Progenitor cell of endocrine pancreas (in vitro differentiated cells): ENCODE results near the gene NIPBL. TPM values are rescaled to one million over a fixed set of nuclear protein-coding genes. Genes with fewer than 3 reads are reported as not detected.
"Not testable (repeated sequence)": the region's sequence is repeated elsewhere in the genome, so short reads cannot be mapped to it uniquely, and the experiment has no call there.

Experiments used
- DNase-seq: peaks from one replicate; pipeline ENCODE4 v3.0.0; 2021; ENCODE audit warnings: low spot score; ENCODE audit not compliant: unreplicated experiment
- H3K27ac Mint-ChIP-seq: 2 replicates; pipeline ENCODE4 v1.8.0; 2021; ENCODE audit warnings: mild to moderate bottlenecking, moderate library complexity, mixed read lengths
- H3K27me3 Mint-ChIP-seq: 2 replicates; pipeline ENCODE4 v1.8.0; 2021; ENCODE audit warnings: mixed read lengths
- H3K36me3 Mint-ChIP-seq: 2 replicates; pipeline ENCODE4 v1.8.0; 2022; ENCODE audit warnings: mixed read lengths; ENCODE audit not compliant: insufficient read depth
- H3K4me1 Mint-ChIP-seq: 2 replicates; pipeline ENCODE4 v1.8.0; 2021; ENCODE audit warnings: low read depth, mixed read lengths
- H3K4me3 Mint-ChIP-seq: 2 replicates; pipeline ENCODE4 v1.8.0; 2021; ENCODE audit warnings: low read depth, mild to moderate bottlenecking, moderate library complexity, mixed read lengths
- H3K9me3 Mint-ChIP-seq: 2 replicates; pipeline ENCODE4 v1.8.0; 2021; ENCODE audit warnings: low read depth, mixed read lengths
- total RNA-seq: library from RNA; stranded (reverse); gene quantifications from 2 replicates; pipeline ENCODE4 v1.2.1, GENCODE V29; 2021
- TF ChIP-seq, protein P1 (sequence below): fragments of 200-600 bp; sonication (generic); IDR thresholded peaks from one replicate; pipeline ENCODE4 v1.5.0; 2021; ENCODE audit warnings: antibody characterized with exemption, mild to moderate bottlenecking; ENCODE audit not compliant: unreplicated experiment

The NIPBL gene
- total RNA-seq, 1 donor from 2014 or later = 85.6 TPM

DNA sequence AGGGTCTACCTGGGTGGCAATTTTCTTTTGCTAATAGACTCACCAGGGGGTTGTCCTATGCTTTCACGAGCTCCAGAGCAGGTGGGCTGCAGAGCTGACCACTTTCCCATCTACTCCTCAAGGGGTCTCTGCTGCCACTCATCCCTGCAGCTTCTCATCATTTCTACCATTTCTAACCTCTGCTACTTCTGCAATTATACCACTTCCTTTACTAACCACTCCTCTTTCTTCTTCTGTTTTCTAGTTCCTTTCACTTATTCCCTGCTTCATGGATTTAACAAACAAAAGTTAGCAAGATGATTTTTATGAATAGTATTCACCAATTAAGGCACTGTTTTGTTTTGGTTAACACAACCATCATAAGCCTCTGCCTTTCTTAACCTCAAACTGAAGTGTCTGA lies 34.5 kb upstream of the NIPBL start:
- no peak for DNase-seq
- Mint-ChIP-seq H3K4me1 (no peaks in the 10 kb centered on the region), H3K27ac (no peak overlapping the region), H3K9me3 (peaks cover 3% of the 10 kb centered on the region), H3K4me3 (no peak overlapping the region), H3K27me3 (peaks cover 10% of the 10 kb centered on the region), H3K36me3 (no peaks in the 10 kb centered on the region)
- TF ChIP-seq, protein P1, sequence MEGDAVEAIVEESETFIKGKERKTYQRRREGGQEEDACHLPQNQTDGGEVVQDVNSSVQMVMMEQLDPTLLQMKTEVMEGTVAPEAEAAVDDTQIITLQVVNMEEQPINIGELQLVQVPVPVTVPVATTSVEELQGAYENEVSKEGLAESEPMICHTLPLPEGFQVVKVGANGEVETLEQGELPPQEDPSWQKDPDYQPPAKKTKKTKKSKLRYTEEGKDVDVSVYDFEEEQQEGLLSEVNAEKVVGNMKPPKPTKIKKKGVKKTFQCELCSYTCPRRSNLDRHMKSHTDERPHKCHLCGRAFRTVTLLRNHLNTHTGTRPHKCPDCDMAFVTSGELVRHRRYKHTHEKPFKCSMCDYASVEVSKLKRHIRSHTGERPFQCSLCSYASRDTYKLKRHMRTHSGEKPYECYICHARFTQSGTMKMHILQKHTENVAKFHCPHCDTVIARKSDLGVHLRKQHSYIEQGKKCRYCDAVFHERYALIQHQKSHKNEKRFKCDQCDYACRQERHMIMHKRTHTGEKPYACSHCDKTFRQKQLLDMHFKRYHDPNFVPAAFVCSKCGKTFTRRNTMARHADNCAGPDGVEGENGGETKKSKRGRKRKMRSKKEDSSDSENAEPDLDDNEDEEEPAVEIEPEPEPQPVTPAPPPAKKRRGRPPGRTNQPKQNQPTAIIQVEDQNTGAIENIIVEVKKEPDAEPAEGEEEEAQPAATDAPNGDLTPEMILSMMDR = no peak

DNA sequence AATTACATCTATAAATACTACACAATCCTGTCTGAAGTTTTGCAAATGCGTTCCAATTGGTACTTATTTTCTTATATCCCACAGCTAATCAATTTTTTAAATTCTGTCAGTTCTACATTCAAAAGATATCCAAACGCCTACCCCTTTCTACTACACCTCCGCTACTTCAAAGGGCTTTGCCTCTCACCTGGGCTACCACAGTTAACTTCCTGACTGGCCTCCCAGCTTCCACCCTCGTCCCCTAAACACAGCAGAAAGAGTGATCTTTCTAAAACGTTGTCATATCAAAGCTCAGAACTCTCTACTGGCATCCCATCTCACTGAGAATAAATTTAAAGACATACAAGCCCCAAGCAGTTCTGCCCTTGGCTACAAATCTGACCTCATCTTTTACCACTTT lies 32.3 kb upstream of the NIPBL start:
- TF ChIP-seq, protein P1 = no peak
- no peak for DNase-seq
- Mint-ChIP-seq H3K27me3 (peaks cover 10% of the 10 kb centered on the region), H3K27ac (no peak overlapping the region), H3K9me3 (peaks cover 3% of the 10 kb centered on the region), H3K4me1 (no peaks in the 10 kb centered on the region), H3K4me3 (no peak overlapping the region), H3K36me3 (no peaks in the 10 kb centered on the region)

- H3K27ac Mint-ChIP-seq, H3K4me3 Mint-ChIP-seq, H3K36me3 Mint-ChIP-seq: not testable (repeated sequence)
Observed at GRCh38 chr5:36848545-36848944, 28.0 kb upstream of the NIPBL start.

GRCh38 chr5:36852903-36853302 lies 23.7 kb upstream of the NIPBL start:
- DNase-seq, H3K9me3 Mint-ChIP-seq, H3K36me3 Mint-ChIP-seq, H3K4me1 Mint-ChIP-seq, H3K4me3 Mint-ChIP-seq, H3K27ac Mint-ChIP-seq, H3K27me3 Mint-ChIP-seq: not testable (repeated sequence)

More at GRCh38 chr5:36848545-36848944, 28.0 kb upstream of the NIPBL start:
- H3K9me3 Mint-ChIP-seq, DNase-seq, H3K4me1 Mint-ChIP-seq: not testable (repeated sequence)
- H3K27me3 Mint-ChIP-seq = peaks cover 10% of the 10 kb centered on the region

DNA sequence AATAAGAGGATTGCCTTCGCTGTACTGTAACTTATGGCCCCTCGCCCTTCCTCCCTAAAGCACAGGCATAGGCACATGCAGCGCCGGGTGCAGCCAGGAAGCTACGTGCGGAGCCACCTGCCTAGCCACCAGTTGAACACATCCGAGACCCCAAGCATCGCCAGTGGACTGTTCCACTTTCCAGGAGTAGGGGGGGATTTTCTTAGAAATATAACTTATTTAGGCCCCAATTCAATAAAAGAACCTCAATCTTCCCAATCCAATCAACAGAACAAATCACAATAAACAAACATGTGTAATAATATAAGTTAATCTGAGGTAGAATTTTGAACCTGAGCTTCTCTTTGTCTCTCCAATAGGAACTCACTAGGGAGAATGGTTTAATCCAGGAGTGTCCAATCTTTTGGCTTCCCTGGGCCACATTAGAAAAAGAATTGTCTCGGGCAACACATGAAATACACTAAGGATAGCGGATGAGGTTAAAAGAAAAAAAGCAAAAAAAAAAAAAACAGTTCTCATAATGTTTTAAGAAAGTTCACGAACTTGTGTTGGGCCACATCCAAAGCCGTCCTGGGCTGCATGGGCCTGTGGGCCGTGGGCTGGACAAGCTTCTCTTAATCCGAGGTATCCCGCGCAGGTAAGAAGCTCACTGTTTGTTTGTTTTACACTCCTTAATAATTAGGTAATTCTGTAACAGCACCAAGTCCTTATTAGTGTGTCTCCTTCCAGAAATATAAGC lies 22.0 kb upstream of the NIPBL start:
- no peaks in the 10 kb centered on the region for H3K4me1 Mint-ChIP-seq
- H3K36me3 Mint-ChIP-seq = no peaks in the 10 kb centered on the region
- TF ChIP-seq, protein P1 = no peak
- H3K27me3 Mint-ChIP-seq = no peaks in the 10 kb centered on the region
- no peak for DNase-seq
- peaks cover 3% of the 10 kb centered on the region for H3K9me3 Mint-ChIP-seq
- no peak overlapping the region for H3K4me3 Mint-ChIP-seq
- H3K27ac Mint-ChIP-seq = no peak overlapping the region

- no peak overlapping the region for H3K4me3 Mint-ChIP-seq
- no peaks in the 10 kb centered on the region for H3K27me3 Mint-ChIP-seq
- TF ChIP-seq, protein P1 = no peak
- H3K27ac Mint-ChIP-seq = no peak overlapping the region
- H3K9me3 Mint-ChIP-seq = peaks cover 3% of the 10 kb centered on the region
- H3K4me1 Mint-ChIP-seq = no peaks in the 10 kb centered on the region
- H3K36me3 Mint-ChIP-seq = no peaks in the 10 kb centered on the region
- DNase-seq = no peak
Observed at GRCh38 chr5:36855141-36855495, 21.5 kb upstream of the NIPBL start.
